KG1 (cell line): ENCODE data around the gene NATD1.
"Not testable (repeated sequence)": the region's sequence is repeated elsewhere in the genome, so short reads cannot be mapped to it uniquely, and the experiment has no call there.

Experiments used
- DNase-seq: peaks from one replicate; lab custom pipeline; 2025; lab: John Stamatoyannopoulos, UW

Gene NATD1

GRCh38 chr17:21247552-21248258, 5.5 kb downstream of the NATD1 start:
- no peak for DNase-seq

- no peak for DNase-seq
Observed at GRCh38 chr17:21246698-21247097, 6.5 kb downstream of the NATD1 start.

- no peak for DNase-seq
Observed at GRCh38 chr17:21245639-21246084, 7.5 kb downstream of the NATD1 start.

GRCh38 chr17:21243516-21244303, 9.5 kb downstream of the NATD1 start:
- DNase-seq: no peak

- no peak for DNase-seq
Observed at GRCh38 chr17:21242780-21243515, 10.3 kb downstream of the NATD1 start.

GRCh38 chr17:21242026-21242697, 11.0 kb downstream of the NATD1 start:
- DNase-seq: no peak

- DNase-seq: no peak
Observed at GRCh38 chr17:21241564-21241963, 11.6 kb downstream of the NATD1 start.

GRCh38 chr17:21240369-21241055, 12.7 kb downstream of the NATD1 start:
- no peak for DNase-seq

- no peak for DNase-seq
Observed at GRCh38 chr17:21239680-21240368, 13.4 kb downstream of the NATD1 start.

- no peak for DNase-seq
Observed at GRCh38 chr17:21235921-21236320, 17.3 kb downstream of the NATD1 start.

GRCh38 chr17:21233581-21234347, 19.4 kb downstream of the NATD1 start:
- no peak for DNase-seq

- DNase-seq: no peak
Observed at GRCh38 chr17:21232033-21232749, 21.0 kb downstream of the NATD1 start.

GRCh38 chr17:21231533-21231932, 21.7 kb downstream of the NATD1 start:
- no peak for DNase-seq

- DNase-seq: no peak
Observed at GRCh38 chr17:21228845-21229244, 24.4 kb downstream of the NATD1 start.

GRCh38 chr17:21228111-21228510, 25.1 kb downstream of the NATD1 start:
- DNase-seq: no peak

GRCh38 chr17:21227277-21227676, 25.9 kb downstream of the NATD1 start:
- DNase-seq: not testable (repeated sequence)

- DNase-seq: no peak
Observed at GRCh38 chr17:21223086-21223485, 30.1 kb downstream of the NATD1 start.

GRCh38 chr17:21218831-21219380, 34.3 kb downstream of the NATD1 start:
- DNase-seq: no peak

GRCh38 chr17:21218101-21218500, 35.1 kb downstream of the NATD1 start:
- no peak for DNase-seq
